DND-41 (cell line): ENCODE results near the gene SYNDIG1L.

Source experiments
- CTCF ChIP-seq: IDR thresholded peaks from 2 replicates; pipeline ENCODE4 v1.5.1; 2012; ENCODE audit warnings: borderline replicate concordance, low read length, moderate library complexity, mild to moderate bottlenecking; ENCODE audit not compliant: poor library complexity, severe bottlenecking; ENCODE audit errors: extremely low read depth
- EZH2 ChIP-seq: IDR thresholded peaks from 3 replicates; pipeline ENCODE4 v1.6.1; 2012; ENCODE audit warnings: borderline replicate concordance, low read depth, mild to moderate bottlenecking, moderate library complexity, low read length, inconsistent platforms; ENCODE audit not compliant: severe bottlenecking

GRCh38 chr14:74400919-74401503 lies 25.0 kb downstream of the SYNDIG1L start:
- TF ChIP-seq CTCF (no peak), EZH2 (no peak)
